Measurements from ENCODE around the gene CCNF. TPM values are rescaled to one million over a fixed set of nuclear protein-coding genes. Genes with fewer than 3 reads are reported as not detected.
A peak's percentile ranks its signal among the peaks of the same experiment; 100 is the strongest.

CCNF gene
- total and polyA plus RNA-seq, 2 experiments from 2014 or later: 9.2 to 44.0 TPM

- Histone ChIP-seq H3K4me3 (no peak overlapping the region), H3K27me3 (no peaks in the 10 kb centered on the region), H3K36me3 (no peaks in the 10 kb centered on the region), H3K27ac (peak overlapping the region; percentile 53), H3K4me1 (ENCODE audit: low read depth) (peaks cover 9% of the 10 kb centered on the region), H3K9me3 (ENCODE audit: low read depth) (no peaks in the 10 kb centered on the region)
- no peak for DNase-seq (ENCODE audit: low read depth in 1 of 2, low spot score in 1 of 2)
- TF ChIP-seq CTCF (IDR thresholded peaks at IDR 0.05; ENCODE audit: low read depth, low read length): no peak
These were observed 55.8 kb downstream of the CCNF start for GRCh38 chr16:2484898-2485508.

GRCh38 chr16:2485811-2486507 lies 56.7 kb downstream of the CCNF start:
- Histone ChIP-seq H3K9me3 (ENCODE audit: low read depth) (no peaks in the 10 kb centered on the region), H3K36me3 (no peaks in the 10 kb centered on the region), H3K27ac (peak overlapping the region; percentile 53), H3K4me3 (no peak overlapping the region), H3K27me3 (no peaks in the 10 kb centered on the region), H3K4me1 (ENCODE audit: low read depth) (peaks cover 9% of the 10 kb centered on the region)
- TF ChIP-seq CTCF (IDR thresholded peaks at IDR 0.05; ENCODE audit: low read depth, low read length): no peak
- no peak for DNase-seq (ENCODE audit: low read depth in 1 of 2, low spot score in 1 of 2)

GRCh38 chr16:2486645-2487516 lies 57.6 kb downstream of the CCNF start:
- no peak overlapping the region for H3K4me3 ChIP-seq
- no peak for TF ChIP-seq CTCF (IDR thresholded peaks at IDR 0.05; ENCODE audit: low read depth, low read length)

GRCh38 chr16:2487517-2487842 lies 58.2 kb downstream of the CCNF start:
- DNase-seq (ENCODE audit: low read depth in 1 of 2, low spot score in 1 of 2): no peak
- no peak overlapping the region for H3K4me3 ChIP-seq
- no peaks in the 10 kb centered on the region for H3K9me3 ChIP-seq (ENCODE audit: low read depth)
- H3K36me3 ChIP-seq: no peaks in the 10 kb centered on the region
- no peak overlapping the region for H3K27ac ChIP-seq
- TF ChIP-seq CTCF (IDR thresholded peaks at IDR 0.05; ENCODE audit: low read depth, low read length): no peak
- peaks cover 9% of the 10 kb centered on the region for H3K4me1 ChIP-seq (ENCODE audit: low read depth)
- no peaks in the 10 kb centered on the region for H3K27me3 ChIP-seq

More at GRCh38 chr16:2486645-2487516, 57.6 kb downstream of the CCNF start:
- no peak for DNase-seq (ENCODE audit: low read depth in 1 of 2, low spot score in 1 of 2)
- Histone ChIP-seq H3K9me3 (ENCODE audit: low read depth) (no peaks in the 10 kb centered on the region), H3K4me1 (ENCODE audit: low read depth) (peaks cover 9% of the 10 kb centered on the region), H3K36me3 (no peaks in the 10 kb centered on the region), H3K27ac (no peak overlapping the region), H3K27me3 (no peaks in the 10 kb centered on the region)

- Histone ChIP-seq H3K27me3 (no peaks in the 10 kb centered on the region), H3K27ac (no peak overlapping the region), H3K36me3 (no peaks in the 10 kb centered on the region), H3K4me1 (ENCODE audit: low read depth) (peaks cover 9% of the 10 kb centered on the region), H3K4me3 (no peak overlapping the region), H3K9me3 (ENCODE audit: low read depth) (no peaks in the 10 kb centered on the region)
- DNase-seq (ENCODE audit: low read depth in 1 of 2, low spot score in 1 of 2): no peak
- TF ChIP-seq CTCF (IDR thresholded peaks at IDR 0.05; ENCODE audit: low read depth, low read length): no peak
These were observed 58.8 kb downstream of the CCNF start for GRCh38 chr16:2487903-2488531.

Measured in cardiac muscle cell (in vitro differentiated cells and primary cell).